Urothelium cell line (cell line): ENCODE measurements around the gene FSTL4.

Experiments
- DNase-seq: peaks from one replicate; pipeline ENCODE4 v3.0.0; 2011; ENCODE audit warnings: low spot score, mixed read lengths
- FAIRE-seq: peaks from 2 replicates; lab custom pipeline; 2011; peaks lifted over from hg19 to GRCh38; lab: Jason Lieb, UNC

FSTL4 gene

GRCh38 chr5:133520991-133521706, 91.2 kb downstream of the FSTL4 start:
- no peak for DNase-seq
- FAIRE-seq = no peak

DNA sequence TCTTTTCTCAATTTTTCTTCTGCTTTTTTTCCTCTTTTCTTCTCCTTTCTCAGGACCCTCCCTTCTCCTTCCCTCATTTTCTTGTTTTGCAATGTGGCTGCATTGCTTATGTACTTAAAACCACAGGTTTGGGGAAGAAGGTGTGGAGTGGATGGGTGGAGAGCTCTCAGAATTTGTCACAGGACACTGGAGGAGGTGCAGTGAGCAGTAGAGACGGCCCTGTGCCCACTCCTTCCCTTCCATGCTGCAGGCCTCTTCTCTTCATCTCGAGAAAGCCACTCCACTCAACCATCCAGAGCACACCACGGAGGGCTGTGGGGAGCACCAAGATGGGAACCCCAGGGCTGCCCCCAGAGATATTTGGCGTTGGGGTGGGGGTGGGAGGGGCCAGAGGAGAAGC, 92.3 kb downstream of the FSTL4 start:
- FAIRE-seq = no peak

DNA sequence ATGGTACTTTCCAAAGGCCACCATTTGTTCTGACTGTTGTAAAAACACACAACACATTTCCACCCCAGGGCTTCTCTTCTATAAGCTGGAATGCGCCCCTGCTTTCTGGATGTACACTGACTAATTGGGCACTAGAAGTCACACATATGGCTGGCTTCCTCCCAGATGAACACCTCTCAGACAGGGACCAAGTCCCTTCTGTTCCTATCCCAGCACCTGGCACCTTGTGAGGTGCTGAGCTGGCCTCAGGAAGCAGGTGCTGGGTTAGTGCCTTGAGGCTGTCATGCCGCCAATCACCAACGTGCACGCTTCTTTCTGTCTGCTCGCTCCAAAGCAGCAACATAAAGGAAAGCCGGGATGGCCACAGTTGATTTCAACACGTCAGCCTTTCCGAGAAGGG, 93.2 kb downstream of the FSTL4 start:
- DNase-seq (no peak), FAIRE-seq (no peak)

More for the DNA sequence above, 92.3 kb downstream of the FSTL4 start:
- DNase-seq = no peak

- FAIRE-seq (no peak), DNase-seq (no peak)
Measured at GRCh38 chr5:133514456-133514855, 97.9 kb downstream of the FSTL4 start.

DNA sequence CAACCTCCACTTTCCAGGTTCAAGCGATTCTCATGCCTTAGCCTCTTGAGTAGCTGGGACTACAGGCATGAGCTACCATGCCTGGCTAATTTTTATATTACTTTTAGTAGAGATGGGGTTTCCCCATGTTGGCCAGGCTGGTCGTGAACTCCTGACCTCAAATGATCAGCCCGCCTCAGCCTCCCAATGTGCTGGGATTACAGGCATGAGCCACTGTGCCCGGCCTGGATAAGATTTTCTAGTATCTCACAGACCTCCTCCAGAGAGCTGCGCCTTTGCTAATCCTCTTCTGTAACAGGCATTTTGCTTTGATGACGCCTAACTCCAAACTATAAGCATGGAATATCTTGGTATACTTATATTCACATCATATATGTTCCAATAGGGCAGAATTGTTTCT, 99.4 kb downstream of the FSTL4 start:
- DNase-seq (no peak), FAIRE-seq (no peak)

DNA sequence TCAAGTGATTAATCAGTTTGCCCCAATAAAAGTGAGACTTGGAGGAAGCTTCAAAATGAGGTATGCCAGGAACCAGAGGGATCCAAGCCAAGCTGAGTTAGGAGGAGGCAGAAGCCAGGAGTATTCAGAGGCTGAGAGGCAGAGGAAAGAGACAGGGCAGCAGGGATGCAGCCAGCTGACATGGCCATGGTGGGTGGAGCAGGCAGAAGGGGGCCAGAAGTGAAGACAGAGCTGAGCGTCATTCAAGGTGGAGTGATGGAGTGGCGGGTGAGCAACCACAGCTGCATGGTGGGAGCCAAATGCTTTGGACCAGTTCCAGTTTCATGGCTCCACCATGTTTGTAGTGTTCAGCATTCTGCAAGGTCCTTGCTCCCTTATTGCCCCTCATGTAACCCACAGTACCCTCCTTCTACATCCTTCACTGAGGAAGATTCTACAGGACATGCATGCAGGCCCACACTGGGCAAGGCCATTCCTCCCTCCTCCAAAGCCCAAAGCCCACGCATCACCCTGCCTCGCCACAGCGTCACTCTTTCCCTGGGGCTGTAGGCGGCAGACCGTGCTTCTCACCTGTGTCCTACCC, 100.6 kb downstream of the FSTL4 start:
- FAIRE-seq = peak; percentile 37
- DNase-seq = no peak

- no peak for DNase-seq
- no peak for FAIRE-seq
Measured at GRCh38 chr5:133510634-133511262, 101.6 kb downstream of the FSTL4 start.

- DNase-seq = no peak
- no peak for FAIRE-seq
Measured at GRCh38 chr5:133509742-133510079, 102.6 kb downstream of the FSTL4 start.

DNA sequence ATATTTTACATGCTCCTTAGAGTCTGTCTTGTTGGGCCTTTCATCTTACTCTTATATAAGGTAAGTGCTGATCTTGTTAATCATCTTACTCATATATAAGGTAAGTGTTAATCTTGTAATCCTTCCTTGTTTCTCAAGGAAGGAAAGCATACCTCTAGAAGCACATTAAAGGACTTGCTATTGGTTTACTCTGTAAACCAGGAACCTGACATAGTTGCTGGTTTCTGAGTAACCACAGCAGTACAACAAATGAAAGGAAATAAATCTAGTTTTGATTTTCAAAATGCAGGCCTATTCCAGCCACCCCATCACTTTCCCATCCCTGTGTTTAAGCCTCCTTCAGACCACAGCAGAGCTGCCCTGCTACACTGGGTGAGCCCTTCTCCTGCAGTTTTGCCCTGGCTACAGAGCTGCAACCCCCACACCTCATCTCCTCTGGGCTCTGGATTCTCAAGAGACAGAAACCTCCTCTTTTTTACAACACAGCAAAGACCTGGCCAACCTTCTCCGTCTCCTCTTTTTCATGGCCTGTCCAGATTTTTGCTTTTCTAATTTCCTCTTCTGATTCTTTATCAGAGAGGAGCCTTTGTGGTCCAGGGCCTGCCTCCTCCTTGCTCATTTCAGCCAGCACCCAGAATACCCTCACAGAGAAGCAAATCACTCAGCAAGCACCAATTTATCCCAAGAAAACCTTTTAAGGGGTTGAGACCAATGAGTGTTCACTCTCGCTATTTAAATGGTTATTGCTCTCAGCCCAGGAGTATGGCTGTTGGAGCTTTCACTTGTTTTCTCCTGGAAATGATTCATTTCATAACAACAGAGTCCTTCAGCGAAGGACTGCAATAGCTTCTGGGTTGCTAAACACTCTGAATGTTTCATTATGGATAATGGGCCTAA, 103.2 kb downstream of the FSTL4 start:
- DNase-seq (no peak), FAIRE-seq (no peak)

DNA sequence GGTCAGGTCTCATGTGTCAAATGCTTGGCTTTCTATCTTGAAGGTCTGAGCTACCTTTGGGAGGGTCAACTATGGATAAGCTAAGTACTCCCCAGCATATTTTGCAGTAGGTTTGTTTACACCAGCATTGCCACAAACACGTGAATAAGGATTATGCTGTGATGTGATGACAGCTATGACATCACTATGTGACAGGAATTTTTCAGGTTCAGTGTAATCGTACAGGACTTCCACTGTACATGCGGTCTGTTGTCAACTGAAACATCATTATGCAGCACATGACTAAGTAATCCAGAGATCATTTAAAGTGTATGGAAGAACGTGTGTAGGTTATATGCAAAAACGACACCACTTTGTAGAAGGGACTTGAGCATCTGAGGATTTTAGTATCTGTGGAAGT, 104.0 kb downstream of the FSTL4 start:
- peak; percentile 82 for FAIRE-seq

GRCh38 chr5:133506181-133506580, 106.2 kb downstream of the FSTL4 start:
- no peak for FAIRE-seq
- no peak for DNase-seq

More for the DNA sequence above, 104.0 kb downstream of the FSTL4 start:
- no peak for DNase-seq

DNA sequence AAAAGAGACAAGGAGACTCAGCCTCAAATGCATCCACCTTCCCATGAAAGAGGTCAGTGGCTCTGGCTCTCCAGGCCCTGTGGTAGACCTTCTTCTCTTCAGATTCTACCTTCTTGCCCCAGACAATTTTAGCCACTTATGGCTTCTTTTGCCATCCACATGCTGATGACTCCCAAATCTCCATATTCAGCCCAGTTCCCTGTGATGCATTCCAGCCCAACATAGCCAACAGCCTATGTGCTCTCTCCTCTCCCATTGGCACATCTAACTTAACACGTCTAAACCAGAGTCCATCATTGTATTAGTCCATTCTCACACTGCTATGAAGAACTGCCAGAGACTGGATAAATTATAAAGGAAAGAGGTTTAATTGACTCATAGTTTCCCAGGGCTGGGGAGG, 108.8 kb downstream of the FSTL4 start:
- no peak for DNase-seq
- FAIRE-seq = no peak

DNA sequence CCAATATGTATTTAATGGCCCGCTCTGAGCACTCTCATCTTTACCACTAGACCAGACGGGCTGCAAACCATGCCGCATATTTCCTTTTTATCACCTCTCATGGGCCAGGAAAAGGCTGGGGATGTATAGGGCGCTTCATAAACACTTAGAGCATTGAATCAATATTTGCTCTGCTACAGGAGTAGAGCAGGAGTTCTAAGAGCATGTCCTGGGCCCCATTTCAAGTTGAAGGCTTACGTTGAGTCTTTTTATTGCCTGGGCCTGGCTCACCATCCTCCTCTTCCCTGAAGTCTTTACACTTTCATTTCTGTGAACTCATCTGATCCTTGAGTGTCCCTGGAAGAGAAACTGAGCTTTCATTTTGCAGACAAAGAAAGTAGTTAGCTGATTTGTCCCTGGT, 112.4 kb downstream of the FSTL4 start:
- no peak for DNase-seq
- no peak for FAIRE-seq

- FAIRE-seq (no peak), DNase-seq (no peak)
Measured at GRCh38 chr5:133497608-133498348, 114.6 kb downstream of the FSTL4 start.

- FAIRE-seq = no peak
Measured at GRCh38 chr5:133496631-133497030, 115.7 kb downstream of the FSTL4 start.

DNA sequence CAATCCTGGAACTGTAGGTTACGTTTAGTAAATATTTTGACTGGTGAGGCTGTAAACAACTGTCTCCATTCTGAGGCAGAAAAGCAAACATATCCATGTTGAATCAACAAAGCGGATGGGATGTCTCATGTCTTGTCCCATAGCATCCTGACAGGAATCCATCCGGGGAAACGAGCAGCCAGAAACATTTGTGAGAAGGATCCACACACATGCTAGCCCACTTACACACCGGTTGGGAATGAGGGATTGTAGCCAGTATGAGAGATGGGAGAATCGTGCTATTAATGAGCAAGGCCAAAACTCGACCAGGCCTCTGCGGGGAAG, 117.5 kb downstream of the FSTL4 start:
- DNase-seq (no peak), FAIRE-seq (peak; percentile 55)

More at GRCh38 chr5:133496631-133497030, 115.7 kb downstream of the FSTL4 start:
- no peak for DNase-seq

- DNase-seq (no peak), FAIRE-seq (no peak)
Measured at GRCh38 chr5:133494232-133494922, 118.0 kb downstream of the FSTL4 start.

- FAIRE-seq (no peak), DNase-seq (peak; percentile 30)
Measured at GRCh38 chr5:133489632-133490031, 122.7 kb downstream of the FSTL4 start.

DNA sequence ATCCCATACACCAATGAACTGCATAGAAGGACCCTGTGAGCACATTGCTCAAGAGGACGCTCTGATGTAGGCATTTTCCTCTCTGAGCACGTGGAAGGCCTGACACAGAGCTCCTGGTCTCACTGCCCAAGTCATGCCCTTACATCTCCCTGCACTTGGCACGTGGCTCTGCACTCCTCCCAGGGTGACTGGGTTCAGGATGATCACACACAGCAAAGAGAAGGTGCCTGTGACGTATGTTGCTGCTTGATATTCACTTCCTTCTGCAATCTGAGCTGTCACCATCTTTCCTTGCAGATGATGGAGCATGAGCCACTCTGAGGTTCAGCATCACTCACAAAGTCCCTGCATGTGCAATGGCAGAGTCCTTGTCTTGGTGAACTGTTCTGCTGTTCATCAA, 125.2 kb downstream of the FSTL4 start:
- FAIRE-seq (peak; percentile 61), DNase-seq (no peak)

DNA sequence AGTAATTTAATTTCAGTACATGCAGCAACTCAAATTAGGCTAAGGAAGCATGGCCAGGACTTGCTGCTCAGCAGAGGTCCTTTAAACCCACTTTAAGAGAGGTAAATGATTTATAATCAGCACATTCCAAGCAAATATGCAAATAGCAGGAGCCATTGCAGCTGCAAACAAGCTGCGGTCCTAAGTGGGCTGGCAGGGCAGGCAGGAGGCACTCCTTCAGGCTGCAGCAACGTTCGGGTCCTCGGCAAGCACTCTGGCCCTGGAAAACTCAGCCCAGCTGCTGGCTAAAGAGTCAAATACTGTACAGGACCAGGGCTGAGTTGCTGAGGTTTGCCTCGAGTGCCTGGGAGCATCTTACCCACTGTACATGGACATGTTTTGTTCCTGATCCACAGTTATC, 126.9 kb downstream of the FSTL4 start:
- DNase-seq (no peak), FAIRE-seq (no peak)
